Neural cell (in vitro differentiated cells): ENCODE data around the gene APBB1IP.

Experiments used
- CTCF ChIP-seq: fragments of 450-650 bp; IDR thresholded peaks from 2 replicates; pipeline ENCODE4 v1.5.1; 2014; ENCODE audit warnings: antibody characterized with exemption, mild to moderate bottlenecking, moderate library complexity; ENCODE audit not compliant: poor library complexity, severe bottlenecking
- EP300 ChIP-seq: fragments of 450-650 bp; conservative IDR thresholded peaks from 2 replicates; pipeline ENCODE4 v1.6.1; 2014; ENCODE audit warnings: antibody characterized with exemption, mild to moderate bottlenecking, moderate library complexity; ENCODE audit not compliant: poor library complexity, severe bottlenecking
- EZH2 ChIP-seq: fragments of 200-600, 300-800 bp; shearing (Covaris generic), sonication (generic); IDR thresholded peaks from 2 replicates; pipeline ENCODE4 v1.6.1; 2014; ENCODE audit warnings: antibody characterized with exemption, low read length, borderline replicate concordance, mild to moderate bottlenecking; ENCODE audit not compliant: insufficient read depth, poor library complexity, severe bottlenecking
- POLR2AphosphoS5 ChIP-seq: IDR thresholded peaks from 2 replicates; pipeline ENCODE4 v1.6.1; 2012
- RAD21 ChIP-seq: fragments of 450-650 bp; conservative IDR thresholded peaks from 2 replicates; pipeline ENCODE4 v1.6.1; 2014; ENCODE audit warnings: antibody characterized with exemption, mild to moderate bottlenecking, moderate library complexity
- TAF1 ChIP-seq: IDR thresholded peaks from 2 replicates; pipeline ENCODE4 v1.6.1; 2012; ENCODE audit warnings: low read depth

- no peak for TF ChIP-seq CTCF
- TF ChIP-seq RAD21, result no peak
- no peak for TF ChIP-seq POLR2AphosphoS5
- TF ChIP-seq EP300, result no peak
- TF ChIP-seq TAF1, result no peak
- no peak for TF ChIP-seq EZH2
These were observed 55.9 kb downstream of the APBB1IP start for GRCh38 chr10:26494018-26494417.
